HG02943 (cell line): ENCODE results near the gene IFT122.

Experiments used
- ATAC-seq: cut with Tn5 transposase; IDR thresholded peaks from one replicate; pipeline ENCODE4 v1.9.1; 2021; ENCODE audit warnings: mild to moderate bottlenecking, low read depth, moderate library complexity; ENCODE audit not compliant: unreplicated experiment

The IFT122 gene

DNA sequence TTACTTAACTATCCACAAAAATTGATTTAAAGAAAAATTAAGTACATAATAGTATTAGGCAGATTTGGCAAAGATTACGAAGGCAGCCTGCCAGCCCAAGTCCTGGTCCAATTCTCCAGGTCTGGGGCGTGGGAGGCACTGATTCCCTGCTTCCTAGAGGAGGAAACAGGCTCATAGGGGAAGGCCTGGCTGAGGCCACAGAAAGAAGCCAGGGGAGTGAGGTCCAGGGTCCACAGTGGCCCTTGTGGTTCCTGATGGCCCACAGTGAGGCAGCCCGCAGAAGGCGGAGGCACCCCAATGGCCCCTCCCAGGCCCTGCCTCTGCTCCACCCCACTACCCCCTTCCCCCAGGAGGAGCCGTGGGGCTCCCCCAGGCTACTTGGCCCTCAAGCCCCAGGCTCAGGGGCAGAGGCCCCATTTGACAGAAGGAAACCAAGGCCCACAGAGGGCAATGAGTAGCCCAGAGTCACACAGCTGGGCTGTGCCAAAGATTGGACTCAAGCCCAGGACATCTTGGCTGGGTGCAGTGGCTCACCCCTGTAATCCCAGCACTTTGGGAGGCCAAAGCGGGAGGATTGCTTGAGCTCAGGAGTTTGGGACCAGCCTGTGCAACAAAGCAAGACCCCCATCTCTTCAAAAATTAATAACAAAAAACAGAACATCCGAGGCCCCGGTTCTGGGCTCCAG is 124.0 kb downstream of the IFT122 start:
- no peak for ATAC-seq

GRCh38 chr3:129564981-129565644 is 125.1 kb downstream of the IFT122 start:
- no peak for ATAC-seq

- ATAC-seq, result no peak
These were observed 125.9 kb downstream of the IFT122 start for GRCh38 chr3:129565902-129566301.

- no peak for ATAC-seq
These were observed 127.2 kb downstream of the IFT122 start for GRCh38 chr3:129567176-129567705.

DNA sequence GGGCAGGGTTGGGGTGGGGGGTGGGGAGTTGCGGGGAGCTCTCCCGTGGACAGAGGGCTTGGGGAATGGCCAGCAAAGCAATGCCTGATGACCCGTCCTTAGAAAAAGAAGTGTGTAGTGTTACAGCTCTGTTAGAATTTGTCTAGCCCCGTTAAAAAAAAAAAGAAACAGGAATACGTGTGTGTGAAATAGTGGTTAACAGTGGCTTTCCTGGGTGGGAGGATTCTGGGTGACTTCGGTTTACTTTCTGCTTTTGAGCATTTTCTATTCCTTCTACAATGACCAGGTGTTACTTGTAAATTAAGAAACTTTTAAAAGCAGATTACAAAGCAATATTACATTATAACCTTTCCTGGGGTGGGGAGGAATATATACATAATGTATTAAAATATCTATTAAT is 127.9 kb downstream of the IFT122 start:
- ATAC-seq, result no peak

GRCh38 chr3:129569856-129570255 is 129.8 kb downstream of the IFT122 start:
- no peak for ATAC-seq
